ENCODE results near the gene STARD10.

STARD10 gene

DNA sequence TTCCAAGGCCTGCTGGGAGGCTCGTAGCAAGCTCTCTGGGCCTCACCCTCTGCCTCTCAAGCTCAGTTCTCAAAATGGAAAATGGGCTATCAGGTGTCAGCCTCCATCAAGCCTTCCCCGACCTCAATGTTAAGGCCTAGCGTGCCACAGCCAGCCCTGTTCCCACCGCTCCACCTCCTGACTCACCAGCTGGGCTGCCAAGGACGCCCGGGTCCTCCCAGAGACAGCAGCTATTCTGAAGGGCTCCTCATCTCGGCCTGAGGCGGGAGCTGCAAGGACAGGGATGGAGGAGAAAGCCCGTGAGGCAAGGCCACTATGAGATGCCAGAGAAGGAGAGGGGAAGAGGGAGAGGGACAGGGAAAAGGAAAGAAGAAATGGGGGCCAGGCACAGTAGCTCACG lies 61.5 kb downstream of the STARD10 start:
- H3K79me2 ChIP-seq (ENCODE audit: insufficient read depth, low read length) = no peaks in the 10 kb centered on the region
- TF ChIP-seq, protein P1, sequence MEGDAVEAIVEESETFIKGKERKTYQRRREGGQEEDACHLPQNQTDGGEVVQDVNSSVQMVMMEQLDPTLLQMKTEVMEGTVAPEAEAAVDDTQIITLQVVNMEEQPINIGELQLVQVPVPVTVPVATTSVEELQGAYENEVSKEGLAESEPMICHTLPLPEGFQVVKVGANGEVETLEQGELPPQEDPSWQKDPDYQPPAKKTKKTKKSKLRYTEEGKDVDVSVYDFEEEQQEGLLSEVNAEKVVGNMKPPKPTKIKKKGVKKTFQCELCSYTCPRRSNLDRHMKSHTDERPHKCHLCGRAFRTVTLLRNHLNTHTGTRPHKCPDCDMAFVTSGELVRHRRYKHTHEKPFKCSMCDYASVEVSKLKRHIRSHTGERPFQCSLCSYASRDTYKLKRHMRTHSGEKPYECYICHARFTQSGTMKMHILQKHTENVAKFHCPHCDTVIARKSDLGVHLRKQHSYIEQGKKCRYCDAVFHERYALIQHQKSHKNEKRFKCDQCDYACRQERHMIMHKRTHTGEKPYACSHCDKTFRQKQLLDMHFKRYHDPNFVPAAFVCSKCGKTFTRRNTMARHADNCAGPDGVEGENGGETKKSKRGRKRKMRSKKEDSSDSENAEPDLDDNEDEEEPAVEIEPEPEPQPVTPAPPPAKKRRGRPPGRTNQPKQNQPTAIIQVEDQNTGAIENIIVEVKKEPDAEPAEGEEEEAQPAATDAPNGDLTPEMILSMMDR (IDR thresholded peaks at IDR 0.05; ENCODE audit: low read length) = no peak
- no peak for TF ChIP-seq EZH2 (IDR thresholded peaks at IDR 0.05; ENCODE audit: borderline replicate concordance, low read length)
- no peak overlapping the region for H3K4me2 ChIP-seq (ENCODE audit: low read length)
- no peak overlapping the region for H3K27ac ChIP-seq (ENCODE audit: low read depth, low read length, poor library complexity, severe bottlenecking)
- H3K9me3 ChIP-seq (ENCODE audit: low read length) = no peaks in the 10 kb centered on the region
- H3K27me3 ChIP-seq (ENCODE audit: insufficient read depth, low read length) = no peaks in the 10 kb centered on the region
- no peak overlapping the region for H3K4me3 ChIP-seq (ENCODE audit: low read depth, low read length, poor library complexity, severe bottlenecking)
- peaks cover 13% of the 10 kb centered on the region for H3K4me1 ChIP-seq (ENCODE audit: insufficient read depth, low read length, severe bottlenecking)
- H2AFZ ChIP-seq (ENCODE audit: low read length) = no peak overlapping the region
- H3K36me3 ChIP-seq (ENCODE audit: insufficient read depth, low read length) = peaks cover 19% of the 10 kb centered on the region
- H3F3A ChIP-seq (ENCODE audit: insufficient read depth, low read length) = no peaks in the 10 kb centered on the region
- H4K20me1 ChIP-seq (ENCODE audit: insufficient read depth, low read length) = no peaks in the 10 kb centered on the region
- no peak overlapping the region for H3K9ac ChIP-seq (ENCODE audit: low read length)
- no peaks in the 10 kb centered on the region for H3K9me2 ChIP-seq (ENCODE audit: low read depth, low read length)

DNA sequence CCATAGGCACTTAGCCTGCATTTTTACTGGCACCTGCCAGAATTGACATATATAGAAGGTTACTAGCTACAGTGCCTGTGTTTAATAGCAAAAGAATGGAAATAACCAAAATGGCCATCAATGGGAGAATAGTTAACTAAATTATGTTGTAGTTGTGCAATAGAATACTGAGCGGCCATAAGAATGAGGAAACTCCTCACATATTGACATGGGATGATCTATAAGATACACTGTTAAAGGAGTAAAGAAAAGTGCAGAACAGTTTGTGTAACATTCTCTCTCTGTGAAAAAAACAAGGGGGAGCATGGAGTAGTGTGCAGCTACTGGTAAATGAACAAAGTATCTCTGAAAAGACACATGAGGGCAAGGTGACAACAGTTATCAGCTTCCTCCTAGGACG lies 63.1 kb downstream of the STARD10 start:
- H3K4me3 ChIP-seq (ENCODE audit: low read depth, low read length, poor library complexity, severe bottlenecking) = no peak overlapping the region
- no peaks in the 10 kb centered on the region for H3K9me3 ChIP-seq (ENCODE audit: low read length)
- no peak overlapping the region for H3K27ac ChIP-seq (ENCODE audit: low read depth, low read length, poor library complexity, severe bottlenecking)
- no peak overlapping the region for H2AFZ ChIP-seq (ENCODE audit: low read length)
- H3F3A ChIP-seq (ENCODE audit: insufficient read depth, low read length) = no peaks in the 10 kb centered on the region
- H3K27me3 ChIP-seq (ENCODE audit: insufficient read depth, low read length) = no peaks in the 10 kb centered on the region
- no peak overlapping the region for H3K4me2 ChIP-seq (ENCODE audit: low read length)
- no peak for TF ChIP-seq EZH2 (IDR thresholded peaks at IDR 0.05; ENCODE audit: borderline replicate concordance, low read length)
- TF ChIP-seq, protein P1 (IDR thresholded peaks at IDR 0.05; ENCODE audit: low read length) = no peak
- H3K36me3 ChIP-seq (ENCODE audit: insufficient read depth, low read length) = peaks cover 25% of the 10 kb centered on the region
- H3K9me2 ChIP-seq (ENCODE audit: low read depth, low read length) = no peaks in the 10 kb centered on the region
- H3K4me1 ChIP-seq (ENCODE audit: insufficient read depth, low read length, severe bottlenecking) = peaks cover 4% of the 10 kb centered on the region
- no peak overlapping the region for H3K9ac ChIP-seq (ENCODE audit: low read length)
- H3K79me2 ChIP-seq (ENCODE audit: insufficient read depth, low read length) = no peaks in the 10 kb centered on the region
- H4K20me1 ChIP-seq (ENCODE audit: insufficient read depth, low read length) = no peaks in the 10 kb centered on the region

DNA sequence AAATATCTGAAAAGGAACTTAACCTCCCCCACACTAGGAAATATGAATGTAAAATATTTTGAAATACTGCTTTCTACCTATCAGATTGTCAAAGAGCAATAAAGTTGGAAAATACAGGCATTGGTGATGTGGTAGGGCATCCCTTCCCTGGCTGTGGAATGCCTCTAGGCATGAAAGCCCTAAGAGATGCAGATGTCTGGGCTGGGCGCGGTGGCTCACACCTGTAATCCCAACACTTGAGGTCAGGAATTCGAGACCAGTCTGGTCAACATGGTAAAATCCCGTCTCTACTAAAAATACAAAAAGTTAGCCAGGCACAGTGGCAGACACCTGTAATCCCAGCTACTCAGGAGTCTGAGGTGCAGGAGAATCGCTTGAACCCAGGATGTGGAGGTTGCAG lies 63.6 kb downstream of the STARD10 start:
- H3K79me2 ChIP-seq (ENCODE audit: insufficient read depth, low read length) = no peaks in the 10 kb centered on the region
- H4K20me1 ChIP-seq (ENCODE audit: insufficient read depth, low read length) = no peaks in the 10 kb centered on the region
- H3K9ac ChIP-seq (ENCODE audit: low read length) = no peak overlapping the region
- TF ChIP-seq, protein P1 (IDR thresholded peaks at IDR 0.05; ENCODE audit: low read length) = no peak
- no peak for TF ChIP-seq EZH2 (IDR thresholded peaks at IDR 0.05; ENCODE audit: borderline replicate concordance, low read length)
- no peaks in the 10 kb centered on the region for H3K9me3 ChIP-seq (ENCODE audit: low read length)
- no peak overlapping the region for H2AFZ ChIP-seq (ENCODE audit: low read length)
- H3K9me2 ChIP-seq (ENCODE audit: low read depth, low read length) = no peaks in the 10 kb centered on the region
- peaks cover 7% of the 10 kb centered on the region for H3K4me1 ChIP-seq (ENCODE audit: insufficient read depth, low read length, severe bottlenecking)
- H3K4me3 ChIP-seq (ENCODE audit: low read depth, low read length, poor library complexity, severe bottlenecking) = no peak overlapping the region
- peaks cover 25% of the 10 kb centered on the region for H3K36me3 ChIP-seq (ENCODE audit: insufficient read depth, low read length)
- no peak overlapping the region for H3K4me2 ChIP-seq (ENCODE audit: low read length)
- H3F3A ChIP-seq (ENCODE audit: insufficient read depth, low read length) = no peaks in the 10 kb centered on the region
- H3K27ac ChIP-seq (ENCODE audit: low read depth, low read length, poor library complexity, severe bottlenecking) = no peak overlapping the region
- H3K27me3 ChIP-seq (ENCODE audit: insufficient read depth, low read length) = no peaks in the 10 kb centered on the region
